H1 (cell line): ENCODE measurements around the gene LPP. TPM values are rescaled to one million over a fixed set of nuclear protein-coding genes. Genes with fewer than 3 reads are reported as not detected.

ENCODE experiments used
- JUN ChIP-seq: IDR thresholded peaks from 2 replicates; pipeline ENCODE4 v1.6.1; 2011; ENCODE audit warnings: low read depth, mild to moderate bottlenecking, improper control_type of control experiment, low read length
- RBBP5 ChIP-seq: IDR thresholded peaks from 2 replicates; pipeline ENCODE4 v1.7.1; 2012; ENCODE audit warnings: low read depth, mild to moderate bottlenecking, inconsistent platforms, low read length, moderate library complexity, borderline replicate concordance
- SP2 ChIP-seq: IDR thresholded peaks from 2 replicates; pipeline ENCODE4 v1.6.1; 2012; ENCODE audit warnings: mild to moderate bottlenecking, low read length, inconsistent platforms
- polyA plus RNA-seq, 7 experiments: library from polyadenylated mRNA; depleted of rRNA in 3 of 7; stranded (reverse) in 5 of 7; unstranded in 2 of 7; fragments of >200 nt in 5 of 7; fragments of 200-250 nt in 2 of 7; gene quantifications; 1 replicate in 5 of 7; 2 replicates in 1 of 7; 4 replicates in 1 of 7; pipeline versions ENCODE4 v1.2.1 to v1.2.3, GENCODE V29; 2011 to 2013; ENCODE audit warnings: missing spikeins in 2 of 7, mixed read lengths in 2 of 7
- total RNA-seq: library from RNA; stranded (reverse); fragmentation: NEBNext Ultra II Directional; extraction: Animal tissue kit (Norgen Biotek cat#: 25700); gene quantifications from 2 replicates; pipeline ENCODE4 v1.2.1, GENCODE V29; 2021

The LPP gene
- total and polyA plus RNA-seq, 2 of the 8 experiments (the other 6 are each of a cell fraction or from before 2014, with no cell fraction given) = 10.0 to 53.3 TPM

GRCh38 chr3:188349351-188349901, 195.5 kb downstream of the LPP start (continued):
- TF ChIP-seq SP2 = no peak
- no peak for TF ChIP-seq JUN
- no peak for TF ChIP-seq RBBP5
- TF ChIP-seq, all 59 proteins: peak for 2
